Ishikawa (cell line): ENCODE results near the gene ST6GALNAC3.

Source experiments
- CEBPB ChIP-seq: IDR thresholded peaks from 2 replicates; pipeline ENCODE4 v1.6.1; 2012
- CREB1 ChIP-seq: IDR thresholded peaks from 2 replicates; pipeline ENCODE4 v1.6.1; 2012; ENCODE audit warnings: low read depth
- EP300 ChIP-seq: IDR thresholded peaks from 2 replicates; pipeline ENCODE4 v1.6.1; 2012; ENCODE audit warnings: borderline replicate concordance
- FOXM1 ChIP-seq: IDR thresholded peaks from 2 replicates; pipeline ENCODE4 v1.6.1; 2012; ENCODE audit warnings: low read depth, borderline replicate concordance
- NFIC ChIP-seq: IDR thresholded peaks from 2 replicates; pipeline ENCODE4 v1.6.1; 2012
- RAD21 ChIP-seq: IDR thresholded peaks from 2 replicates; pipeline ENCODE4 v1.6.1; 2012; ENCODE audit warnings: low read depth
- TAF1 ChIP-seq: IDR thresholded peaks from 2 replicates; pipeline ENCODE4 v1.6.1; 2012; ENCODE audit warnings: low read depth, mild to moderate bottlenecking
- TEAD4 ChIP-seq: IDR thresholded peaks from 2 replicates; pipeline ENCODE4 v1.6.1; 2012
- TF ChIP-seq, protein P1 (sequence below): IDR thresholded peaks from 2 replicates; pipeline ENCODE4 v1.6.1; 2012
- TF ChIP-seq, protein P2 (sequence below): IDR thresholded peaks from 2 replicates; pipeline ENCODE4 v1.6.1; 2012; ENCODE audit warnings: low read depth, mild to moderate bottlenecking

DNA sequence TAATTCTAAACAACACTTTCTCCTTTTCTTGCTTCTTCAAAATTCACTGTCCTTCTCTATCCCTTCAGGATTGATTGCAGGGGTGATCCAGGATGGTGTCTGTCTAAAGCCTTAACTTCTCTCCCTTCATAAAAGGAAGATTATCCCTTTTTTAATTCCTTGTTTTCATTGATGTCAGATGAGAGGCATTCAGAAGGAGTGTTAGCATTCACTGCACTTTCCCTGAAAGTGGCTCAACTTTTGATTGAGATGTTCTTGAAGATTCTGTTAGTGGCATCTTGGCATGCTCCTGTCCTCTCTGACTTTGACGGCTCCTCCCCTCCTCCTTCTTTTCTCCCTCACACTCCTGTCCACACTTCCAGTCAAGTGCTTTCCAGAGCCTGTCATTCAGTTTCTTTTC is 71.6 kb downstream of the ST6GALNAC3 start:
- TF ChIP-seq EP300: no peak
- TF ChIP-seq RAD21: no peak
- no peak for TF ChIP-seq CEBPB
- no peak for TF ChIP-seq CREB1
- no peak for TF ChIP-seq FOXM1
- no peak for TF ChIP-seq TEAD4
- no peak for TF ChIP-seq TAF1
- TF ChIP-seq NFIC: no peak
- TF ChIP-seq, protein P1, sequence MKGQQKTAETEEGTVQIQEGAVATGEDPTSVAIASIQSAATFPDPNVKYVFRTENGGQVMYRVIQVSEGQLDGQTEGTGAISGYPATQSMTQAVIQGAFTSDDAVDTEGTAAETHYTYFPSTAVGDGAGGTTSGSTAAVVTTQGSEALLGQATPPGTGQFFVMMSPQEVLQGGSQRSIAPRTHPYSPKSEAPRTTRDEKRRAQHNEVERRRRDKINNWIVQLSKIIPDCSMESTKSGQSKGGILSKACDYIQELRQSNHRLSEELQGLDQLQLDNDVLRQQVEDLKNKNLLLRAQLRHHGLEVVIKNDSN: no peak
- TF ChIP-seq, protein P2, sequence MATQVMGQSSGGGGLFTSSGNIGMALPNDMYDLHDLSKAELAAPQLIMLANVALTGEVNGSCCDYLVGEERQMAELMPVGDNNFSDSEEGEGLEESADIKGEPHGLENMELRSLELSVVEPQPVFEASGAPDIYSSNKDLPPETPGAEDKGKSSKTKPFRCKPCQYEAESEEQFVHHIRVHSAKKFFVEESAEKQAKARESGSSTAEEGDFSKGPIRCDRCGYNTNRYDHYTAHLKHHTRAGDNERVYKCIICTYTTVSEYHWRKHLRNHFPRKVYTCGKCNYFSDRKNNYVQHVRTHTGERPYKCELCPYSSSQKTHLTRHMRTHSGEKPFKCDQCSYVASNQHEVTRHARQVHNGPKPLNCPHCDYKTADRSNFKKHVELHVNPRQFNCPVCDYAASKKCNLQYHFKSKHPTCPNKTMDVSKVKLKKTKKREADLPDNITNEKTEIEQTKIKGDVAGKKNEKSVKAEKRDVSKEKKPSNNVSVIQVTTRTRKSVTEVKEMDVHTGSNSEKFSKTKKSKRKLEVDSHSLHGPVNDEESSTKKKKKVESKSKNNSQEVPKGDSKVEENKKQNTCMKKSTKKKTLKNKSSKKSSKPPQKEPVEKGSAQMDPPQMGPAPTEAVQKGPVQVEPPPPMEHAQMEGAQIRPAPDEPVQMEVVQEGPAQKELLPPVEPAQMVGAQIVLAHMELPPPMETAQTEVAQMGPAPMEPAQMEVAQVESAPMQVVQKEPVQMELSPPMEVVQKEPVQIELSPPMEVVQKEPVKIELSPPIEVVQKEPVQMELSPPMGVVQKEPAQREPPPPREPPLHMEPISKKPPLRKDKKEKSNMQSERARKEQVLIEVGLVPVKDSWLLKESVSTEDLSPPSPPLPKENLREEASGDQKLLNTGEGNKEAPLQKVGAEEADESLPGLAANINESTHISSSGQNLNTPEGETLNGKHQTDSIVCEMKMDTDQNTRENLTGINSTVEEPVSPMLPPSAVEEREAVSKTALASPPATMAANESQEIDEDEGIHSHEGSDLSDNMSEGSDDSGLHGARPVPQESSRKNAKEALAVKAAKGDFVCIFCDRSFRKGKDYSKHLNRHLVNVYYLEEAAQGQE: no peak
